ENCODE results near the gene C1orf56.

GRCh38 chr1:151002051-151002450 lies 45.5 kb upstream of the C1orf56 start:
- no peak for TF ChIP-seq CTCF (IDR thresholded peaks at IDR 0.05)
- TF ChIP-seq POLR2A (IDR thresholded peaks at IDR 0.05) = no peak
- no peak for TF ChIP-seq POLR2AphosphoS5 (IDR thresholded peaks at IDR 0.05)

All from prostate gland (tissue), 2 donors.